Gastroesophageal sphincter (tissue), 4 donors: ENCODE measurements around the gene CFAP68. TPM values are rescaled to one million over a fixed set of nuclear protein-coding genes. Genes with fewer than 3 reads are reported as not detected.

Source experiments
- ATAC-seq: fragments of 150-250 bp; one replicate; pipeline ENCODE4 v1.9.1; 2016; ENCODE audit warnings: mild to moderate bottlenecking, moderate library complexity
- H3K27ac ChIP-seq, 4 donors: fragments of 200-600 bp; sonication (generic) in 3 of 4; 1 replicate in 3 of 4; 2 replicates in 1 of 4; pipeline ENCODE4 v1.5.1; 2016 to 2019
- H3K27me3 ChIP-seq: fragments of 200-600 bp; sonication (generic); one replicate; pipeline ENCODE4 v1.5.1; 2019
- H3K36me3 ChIP-seq, 2 donors: fragments of 200-600 bp; sonication (generic); one replicate each; pipeline ENCODE4 v1.5.1; 2019; ENCODE audit warnings: control low read depth in 1 of 2
- H3K4me1 ChIP-seq, 3 donors: fragments of 200-600 bp; sonication (generic); 1 replicate in 2 of 3; 2 replicates in 1 of 3; pipeline ENCODE4 v1.5.1; 2016 to 2019; ENCODE audit warnings: control low read depth in 2 of 3
- H3K4me3 ChIP-seq, 2 donors: fragments of 200-600 bp; sonication (generic); one replicate each; pipeline ENCODE4 v1.5.1; 2019; ENCODE audit warnings: mild to moderate bottlenecking in 1 of 2, moderate library complexity in 1 of 2
- H3K9me3 ChIP-seq, 3 donors: fragments of 200-600 bp; sonication (generic); one replicate each; pipeline ENCODE4 v1.5.1; 2017 to 2019; ENCODE audit warnings: control low read depth in 2 of 3
- EP300 ChIP-seq: sonication (generic); formaldehyde crosslinking; IDR thresholded peaks from one replicate; pipeline ENCODE4 v1.6.1; 2017; ENCODE audit warnings: antibody characterized with exemption, mild to moderate bottlenecking
- POLR2A ChIP-seq, 2 donors: fragments of 450-650 bp; IDR thresholded peaks; one replicate each; pipeline ENCODE4 v1.6.1; 2017; ENCODE audit warnings: antibody characterized with exemption in 2 of 2, mild to moderate bottlenecking in 2 of 2, moderate library complexity in 1 of 2
- POLR2AphosphoS5 ChIP-seq: sonication (generic); formaldehyde crosslinking; IDR thresholded peaks from one replicate; pipeline ENCODE4 v1.6.1; 2017; ENCODE audit warnings: antibody characterized with exemption
- WGBS, 2 donors: methylation state at CpG; one replicate each; pipeline ENCODE4 v1.1.5; 2018; ENCODE audit warnings: low coverage in 1 of 2; 5-methylcytosine and 5-hydroxymethylcytosine counted together
- total RNA-seq, 4 donors: library from RNA; depleted of rRNA; stranded (reverse); fragments of >200 nt; gene quantifications; one replicate each; pipeline ENCODE4 v1.1.0, GENCODE V29; 2016
- TF ChIP-seq, protein P1 (sequence below), 4 experiments: fragments of 200-600 bp in 2 of 4; fragments of 450-650 bp in 2 of 4; sonication (generic) in 1 of 4; IDR thresholded peaks; one replicate each; pipeline ENCODE4 v1.5.1; 2017 to 2019; ENCODE audit warnings: antibody characterized with exemption in 4 of 4, mild to moderate bottlenecking in 2 of 4, moderate library complexity in 2 of 4

The CFAP68 gene
- total RNA-seq, 4 donors from 2014 or later, result 11.7 to 19.3 (median 17.5) TPM

DNA sequence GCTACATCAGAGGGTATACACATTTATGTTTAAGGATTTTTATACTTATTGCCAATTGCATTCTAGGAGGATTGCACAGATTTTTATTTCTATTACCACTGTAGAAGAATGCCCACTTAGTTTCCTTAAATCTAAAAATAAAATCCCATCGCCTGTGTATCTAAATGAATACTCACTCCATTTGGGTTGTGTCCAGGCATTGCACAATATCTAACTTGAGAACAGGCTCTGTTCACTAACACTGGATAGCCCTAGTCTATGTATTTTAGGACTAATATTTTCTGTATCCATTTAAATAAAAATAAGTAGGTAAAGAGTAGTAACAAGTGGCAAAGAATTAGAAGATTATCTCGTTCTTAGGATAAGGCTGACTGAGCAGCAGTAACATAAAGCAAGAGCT is 43.5 kb downstream of the CFAP68 start:
- Histone ChIP-seq H3K9me3 (no peaks in the 10 kb centered on the region), H3K4me3 (peak overlapping the region; percentile 17 to 32), H3K27ac (peak overlapping the region; percentile 91 to 99 (median 94)), H3K27me3 (no peaks in the 10 kb centered on the region), H3K4me1 (peaks cover 8 to 57% (median 28%) of the 10 kb centered on the region in 3 donors), H3K36me3 (no peaks in the 10 kb centered on the region)
- 3 to 6% methylated on average over 2 of the region's 2 CpGs for WGBS, 2 donors
- ATAC-seq, result peak; percentile 39
- peak; percentile 89 for TF ChIP-seq POLR2AphosphoS5
- TF ChIP-seq, protein P1, sequence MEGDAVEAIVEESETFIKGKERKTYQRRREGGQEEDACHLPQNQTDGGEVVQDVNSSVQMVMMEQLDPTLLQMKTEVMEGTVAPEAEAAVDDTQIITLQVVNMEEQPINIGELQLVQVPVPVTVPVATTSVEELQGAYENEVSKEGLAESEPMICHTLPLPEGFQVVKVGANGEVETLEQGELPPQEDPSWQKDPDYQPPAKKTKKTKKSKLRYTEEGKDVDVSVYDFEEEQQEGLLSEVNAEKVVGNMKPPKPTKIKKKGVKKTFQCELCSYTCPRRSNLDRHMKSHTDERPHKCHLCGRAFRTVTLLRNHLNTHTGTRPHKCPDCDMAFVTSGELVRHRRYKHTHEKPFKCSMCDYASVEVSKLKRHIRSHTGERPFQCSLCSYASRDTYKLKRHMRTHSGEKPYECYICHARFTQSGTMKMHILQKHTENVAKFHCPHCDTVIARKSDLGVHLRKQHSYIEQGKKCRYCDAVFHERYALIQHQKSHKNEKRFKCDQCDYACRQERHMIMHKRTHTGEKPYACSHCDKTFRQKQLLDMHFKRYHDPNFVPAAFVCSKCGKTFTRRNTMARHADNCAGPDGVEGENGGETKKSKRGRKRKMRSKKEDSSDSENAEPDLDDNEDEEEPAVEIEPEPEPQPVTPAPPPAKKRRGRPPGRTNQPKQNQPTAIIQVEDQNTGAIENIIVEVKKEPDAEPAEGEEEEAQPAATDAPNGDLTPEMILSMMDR (IDR thresholded peaks at IDR 0.05), result no peak

DNA sequence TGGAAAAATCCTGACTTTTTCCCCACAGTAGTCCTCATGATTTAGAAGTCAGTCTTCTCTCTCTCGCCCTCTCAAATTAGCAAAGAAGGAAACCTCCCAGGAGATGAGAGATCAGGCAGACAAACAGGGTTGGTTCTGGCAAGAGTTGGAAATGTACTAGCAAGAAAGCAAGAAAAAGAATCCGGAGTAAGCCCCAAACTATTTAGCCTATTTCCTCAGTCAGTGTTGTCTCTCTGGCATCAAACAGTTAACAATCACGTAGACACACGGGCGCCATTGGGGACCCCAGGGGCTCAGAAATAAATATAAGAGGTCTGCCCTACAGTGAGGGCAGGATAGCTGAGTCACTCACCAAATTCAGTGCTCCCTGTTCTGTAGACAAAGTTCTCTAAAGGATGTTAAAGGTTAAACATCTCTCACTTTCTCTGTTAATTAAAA is 44.0 kb downstream of the CFAP68 start:
- TF ChIP-seq EP300, result no peak
- TF ChIP-seq POLR2AphosphoS5, result peak; percentile 39
- no peak for ATAC-seq
- H3K4me3 ChIP-seq, result peak overlapping the region; percentile 17 to 32
- H3K9me3 ChIP-seq, result no peaks in the 10 kb centered on the region
- H3K36me3 ChIP-seq, result no peaks in the 10 kb centered on the region
- peaks cover 8 to 59% (median 28%) of the 10 kb centered on the region in 3 donors for H3K4me1 ChIP-seq
- WGBS, 2 donors, result 10 to 11% methylated on average over 4 to 5 of the region's 5 CpGs
- H3K27me3 ChIP-seq, result no peaks in the 10 kb centered on the region
- peak overlapping the region; percentile 91 to 99 (median 94) for H3K27ac ChIP-seq

DNA sequence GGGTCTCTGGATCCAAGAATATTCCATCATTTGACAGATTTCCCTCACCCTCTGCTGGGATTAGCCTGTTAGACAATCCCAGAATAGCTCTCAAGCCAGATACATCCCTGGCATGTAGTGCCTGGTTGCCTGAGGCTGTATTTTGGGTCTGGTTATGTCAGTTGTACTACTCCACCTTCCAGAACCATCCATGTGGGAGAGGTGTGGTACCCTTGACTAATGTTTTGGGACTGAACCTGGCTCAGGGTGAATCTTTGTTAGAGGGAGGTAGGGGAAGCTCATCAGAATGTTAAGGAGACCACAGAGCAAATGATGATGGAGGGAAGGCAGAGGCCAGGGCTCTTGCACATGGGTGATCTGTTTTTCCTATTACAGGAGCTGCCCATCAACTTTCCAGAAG is 44.6 kb downstream of the CFAP68 start:
- H3K36me3 ChIP-seq, result no peaks in the 10 kb centered on the region
- no peak overlapping the region for H3K4me3 ChIP-seq
- no peaks in the 10 kb centered on the region for H3K27me3 ChIP-seq
- peaks cover 8 to 59% (median 28%) of the 10 kb centered on the region in 3 donors for H3K4me1 ChIP-seq
- H3K9me3 ChIP-seq, result no peaks in the 10 kb centered on the region
- peak overlapping the region; percentile 91 to 99 (median 94) for H3K27ac ChIP-seq
- no peak for ATAC-seq
- TF ChIP-seq, protein P1 (IDR thresholded peaks at IDR 0.05), result no peak
- no peak for TF ChIP-seq POLR2A (IDR thresholded peaks at IDR 0.05)
- TF ChIP-seq POLR2AphosphoS5, result no peak
- TF ChIP-seq EP300, result no peak

DNA sequence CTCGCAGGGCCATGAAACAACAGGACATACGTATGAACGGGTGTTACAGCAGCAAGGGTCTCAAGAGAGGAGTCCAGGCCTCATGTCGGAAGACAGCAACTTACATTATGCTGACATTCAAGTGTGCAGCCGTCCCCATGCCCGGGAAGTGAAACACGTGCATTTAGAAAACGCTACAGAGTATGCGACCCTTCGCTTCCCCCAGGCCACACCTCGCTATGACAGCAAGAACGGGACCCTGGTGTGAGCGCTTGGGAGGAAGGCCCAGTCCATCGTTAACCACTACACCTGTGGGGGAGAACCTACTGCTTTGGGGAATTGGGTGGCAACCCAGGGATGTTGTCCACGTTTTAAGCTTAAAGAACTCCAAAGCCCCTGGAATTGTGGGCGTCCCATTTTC is 46.6 kb downstream of the CFAP68 start:
- ATAC-seq, result no peak
- Histone ChIP-seq H3K4me3 (no peak overlapping the region), H3K27ac (peak overlapping the region; percentile 76 to 96 (median 92)), H3K27me3 (no peaks in the 10 kb centered on the region), H3K36me3 (no peaks in the 10 kb centered on the region), H3K9me3 (no peaks in the 10 kb centered on the region), H3K4me1 (peaks cover 8 to 59% (median 28%) of the 10 kb centered on the region in 3 donors)
- WGBS, 2 donors, result 77 to 90% methylated on average over 2 to 5 of the region's 16 CpGs
- TF ChIP-seq POLR2AphosphoS5 (no peak), POLR2A (IDR thresholded peaks at IDR 0.05) (no peak), EP300 (no peak)

DNA sequence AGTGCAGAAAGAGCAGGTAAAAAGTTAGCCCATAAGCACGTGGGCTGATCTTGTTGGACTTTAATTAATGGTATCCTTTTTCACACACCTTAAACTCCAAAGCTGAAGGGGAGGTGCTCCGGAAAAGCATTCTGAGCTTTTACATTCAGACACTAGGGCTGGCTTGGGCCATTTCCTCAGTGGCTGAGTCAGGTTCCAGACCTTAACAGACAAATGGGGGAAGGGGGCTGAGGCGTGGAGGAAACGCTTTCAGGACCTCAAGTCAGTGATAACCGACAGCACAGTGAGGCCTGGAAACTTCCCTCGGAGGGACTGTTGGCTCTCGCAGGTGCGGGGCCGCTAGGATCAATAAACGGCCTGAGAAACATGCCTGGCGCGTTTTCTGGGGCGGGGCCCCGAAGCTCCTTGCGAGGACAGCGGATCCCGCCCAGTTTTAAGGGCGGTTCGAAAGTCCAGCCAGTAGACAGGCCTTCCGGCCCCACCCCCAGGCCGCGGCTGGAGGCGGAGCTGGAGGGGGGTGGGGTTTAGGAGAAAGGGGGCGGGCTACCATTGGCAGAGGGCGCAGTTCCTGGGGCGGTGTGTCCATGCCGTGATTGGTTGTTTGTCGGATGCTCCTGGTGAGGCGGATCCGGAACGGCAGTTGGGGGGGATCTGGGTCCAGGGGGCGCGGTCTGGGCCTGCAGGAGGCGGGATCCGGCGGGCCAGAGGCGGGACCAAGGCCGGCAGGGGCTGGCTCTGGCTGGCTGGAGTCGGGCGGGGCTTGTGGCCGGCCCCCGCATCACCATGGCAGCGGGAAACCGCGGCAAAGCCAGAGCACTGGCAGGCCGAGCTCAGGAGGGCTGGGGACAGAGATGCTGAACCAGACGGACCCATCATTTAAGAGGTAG is 47.4 kb downstream of the CFAP68 start:
- H3K27me3 ChIP-seq, result no peaks in the 10 kb centered on the region
- H3K36me3 ChIP-seq, result no peaks in the 10 kb centered on the region
- peak; percentile 93 for ATAC-seq
- no peaks in the 10 kb centered on the region for H3K9me3 ChIP-seq
- WGBS, 2 donors, result 0% methylated on average over 2 to 4 of the region's 47 CpGs
- TF ChIP-seq, protein P1 (IDR thresholded peaks at IDR 0.05), result peak in 2 of 4 experiments; percentile 44 to 47
- TF ChIP-seq POLR2A (IDR thresholded peaks at IDR 0.05) (peak; percentile 37 to 38), EP300 (no peak), POLR2AphosphoS5 (peak; percentile 45)
- H3K4me3 ChIP-seq, result peak overlapping the region; percentile 16 to 43
- peak overlapping the region; percentile 76 to 96 (median 92) for H3K27ac ChIP-seq
- H3K4me1 ChIP-seq, result peaks cover 8 to 57% (median 28%) of the 10 kb centered on the region in 3 donors
